GM18861 (cell line): Measurements from ENCODE around the gene SMC6.

ENCODE experiments used
- ATAC-seq: cut with Tn5 transposase; IDR thresholded peaks from one replicate; pipeline ENCODE4 v1.9.1; 2021; ENCODE audit not compliant: unreplicated experiment

Gene SMC6

DNA sequence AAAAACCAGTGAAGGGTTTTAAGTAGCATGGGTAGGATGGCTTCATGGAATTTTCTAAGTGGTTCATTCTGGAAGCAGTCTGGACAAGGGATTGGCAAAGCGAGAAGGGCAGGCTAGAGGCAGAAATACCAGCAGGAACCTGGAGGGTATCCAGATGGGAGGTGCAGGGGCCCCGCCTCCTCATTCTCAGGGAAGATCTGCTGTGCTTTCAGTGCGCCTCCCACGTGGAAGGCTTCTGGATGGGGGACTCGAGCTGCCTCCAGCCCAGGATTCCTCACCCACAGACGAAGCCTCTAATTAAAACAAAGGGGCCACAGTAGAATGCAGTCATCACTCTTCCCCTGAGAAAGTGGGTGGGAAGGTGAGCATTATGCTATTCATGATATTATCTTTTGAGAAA lies 133.3 kb downstream of the SMC6 start:
- ATAC-seq: no peak

GRCh38 chr2:17617955-17618354 lies 135.7 kb downstream of the SMC6 start:
- no peak for ATAC-seq

GRCh38 chr2:17617516-17617915 lies 136.1 kb downstream of the SMC6 start:
- no peak for ATAC-seq

DNA sequence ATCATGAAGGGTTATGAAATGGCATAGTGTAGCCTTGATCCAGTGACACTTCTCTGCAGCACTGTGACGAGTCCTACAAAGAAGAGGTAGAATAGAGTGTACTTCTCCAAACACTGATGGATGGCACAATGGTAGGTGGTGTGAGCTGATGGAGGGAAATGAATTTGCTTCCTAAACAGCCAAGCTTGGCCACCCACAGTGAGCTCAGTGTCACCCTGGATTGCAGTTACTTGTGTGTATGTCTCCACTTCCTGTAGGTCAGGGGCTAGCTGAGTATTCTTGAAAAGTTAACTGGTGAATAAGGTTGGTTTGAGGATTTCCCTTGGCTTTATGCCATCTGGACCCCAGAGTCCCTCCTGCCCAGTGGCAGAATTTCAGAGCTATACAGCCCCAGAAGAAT lies 137.2 kb downstream of the SMC6 start:
- ATAC-seq: no peak

- ATAC-seq: no peak
Measured at GRCh38 chr2:17615728-17616351, 137.8 kb downstream of the SMC6 start.

DNA sequence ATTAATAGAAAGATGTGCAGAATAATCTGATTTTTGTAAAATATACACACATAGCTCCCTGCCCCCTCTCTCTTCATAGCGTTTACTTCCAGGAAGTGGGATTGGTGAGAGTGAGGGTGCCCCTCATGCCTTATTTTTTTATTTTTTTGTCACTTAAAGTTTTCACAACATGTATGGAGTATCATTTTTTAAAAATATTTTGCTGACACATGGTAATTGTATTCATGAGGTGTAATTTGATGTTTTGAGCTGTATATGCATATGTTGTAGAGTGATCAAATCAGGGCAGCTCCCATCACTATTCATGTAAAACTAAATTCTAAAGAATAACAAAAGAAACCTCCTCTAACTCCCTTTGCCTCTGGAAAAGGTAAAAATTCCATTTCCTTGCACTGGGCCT lies 138.5 kb downstream of the SMC6 start:
- no peak for ATAC-seq

DNA sequence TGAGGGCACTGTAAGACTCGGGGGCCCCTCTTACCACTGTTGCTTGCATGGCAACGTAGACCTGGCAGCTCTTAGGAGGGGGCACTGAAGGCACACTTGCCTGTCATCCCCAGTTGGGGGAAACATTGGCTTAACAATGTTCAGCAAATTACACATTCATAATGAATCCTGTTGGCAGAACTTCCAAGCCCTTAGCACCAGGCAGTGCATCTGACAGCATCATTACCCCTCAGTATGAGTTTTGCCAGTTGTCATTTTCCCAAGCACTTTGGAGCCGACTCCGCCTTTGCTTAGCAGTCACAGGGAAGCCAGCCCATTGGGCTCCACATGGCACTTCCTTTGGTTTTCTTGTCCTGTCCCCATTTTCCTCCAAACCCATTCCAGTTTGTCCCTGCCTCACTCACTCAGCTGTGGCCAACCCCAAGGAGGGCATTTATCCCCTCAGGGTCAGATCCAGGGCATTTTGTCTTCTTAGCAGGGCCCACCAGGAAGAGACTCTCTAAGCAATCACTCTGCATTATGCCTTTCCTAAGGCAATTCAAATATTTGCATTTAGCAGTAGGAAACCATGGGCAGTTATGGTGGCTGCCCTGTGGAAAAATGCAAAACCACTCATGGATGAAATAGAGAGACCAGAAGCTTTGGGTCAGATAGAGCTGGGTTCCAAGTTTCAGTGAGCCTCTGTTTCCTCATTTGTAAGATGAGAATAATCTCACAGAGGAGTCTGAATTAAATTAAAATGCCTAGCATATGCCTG lies 139.3 kb downstream of the SMC6 start:
- ATAC-seq: no peak
